Measurements from ENCODE around the gene TBP. TPM values are rescaled to one million over a fixed set of nuclear protein-coding genes. Genes with fewer than 3 reads are reported as not detected.
"Not testable (repeated sequence)": the region's sequence is repeated elsewhere in the genome, so short reads cannot be mapped to it uniquely, and the experiment has no call there.

TBP gene
- total RNA-seq: 10 to 100 TPM; 13.7 to 20.8 (median 17.7) TPM

DNA sequence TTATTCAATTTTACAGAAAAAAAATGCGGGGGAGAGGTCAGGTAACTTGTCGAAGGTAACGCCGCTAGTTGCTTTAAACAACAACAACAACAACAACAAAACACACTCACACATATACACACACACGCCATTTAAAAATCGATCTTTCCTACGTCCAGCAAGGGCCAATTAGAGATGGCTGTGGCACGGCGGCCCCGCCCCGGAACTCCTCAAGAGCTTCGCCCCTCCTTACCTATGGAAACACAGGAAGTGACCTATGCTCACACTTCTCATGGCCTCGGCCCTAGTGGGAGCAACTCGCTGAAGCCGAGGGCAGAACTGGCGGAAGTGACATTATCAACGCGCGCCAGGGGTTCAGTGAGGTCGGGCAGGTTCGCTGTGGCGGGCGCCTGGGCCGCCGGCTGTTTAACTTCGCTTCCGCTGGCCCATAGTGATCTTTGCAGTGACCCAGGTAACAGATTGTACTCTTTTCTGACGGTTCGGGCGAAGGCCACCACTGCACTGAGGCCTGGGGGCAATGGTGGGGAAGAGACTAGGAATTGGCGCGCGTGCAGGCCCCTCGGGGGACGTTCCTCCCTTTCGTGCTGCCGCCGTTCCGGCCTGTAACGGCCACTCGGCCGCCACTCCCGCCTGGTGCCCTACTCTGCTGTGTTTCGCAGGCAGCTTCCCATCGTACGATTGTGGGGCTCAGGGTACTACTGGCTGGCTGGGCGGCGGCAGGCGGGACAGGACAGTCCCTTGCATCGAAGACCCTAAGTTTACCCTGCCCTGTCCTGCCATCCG is at the start of gene TBP:
Gene TBP (plus strand): TSS at position 357 of the 783 bp plus-strand sequence. CDS start 2,661 bp downstream, outside the sequence.
- Histone ChIP-seq H3K4me1 (replicated peaks in 1 of 2) (peaks cover 9 to 17% of the 10 kb centered on the region in 2 donors), H3K27ac (peak within 1 kb of the TSS; percentile 95 to 99), H3K4me3 (peak within 1 kb of the TSS; percentile 65 to 97 (median 85))
- peak; percentile 83 to 98 (median 95) for ATAC-seq (replicated peaks in 6 of 8)
- WGBS, 10 experiments: 0 to 5% (median 0%) methylated on average over 3 to 22 of the region's 51 CpGs
- in situ Hi-C loops (cut with MboI; ENCODE audit: low pct_unique_long_range_greater_than_20kb in 2 of 9, low sequenced_read_pairs in 9 of 9, unreplicated experiment in 9 of 9): no loop called here

DNA sequence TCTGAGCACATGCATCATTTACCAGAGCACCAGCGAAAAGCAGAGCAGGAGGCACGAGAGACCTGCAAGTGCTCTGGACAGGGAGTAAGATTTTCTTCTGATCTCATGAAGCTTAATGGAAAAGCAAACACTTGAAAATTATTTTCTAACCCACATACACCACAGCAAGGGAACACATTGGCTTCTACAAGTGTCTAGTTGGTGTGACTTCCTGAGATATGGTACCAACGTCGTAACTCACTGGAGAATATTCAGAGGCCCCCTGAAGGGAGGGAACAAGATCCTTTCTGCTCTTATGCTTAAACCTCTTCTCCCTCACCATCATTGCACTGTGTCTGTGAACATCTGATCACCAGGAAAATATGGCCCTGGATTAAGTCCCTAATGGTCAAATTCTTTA is 49.7 kb upstream of the TBP start:
- Histone ChIP-seq H3K4me3 (no peak overlapping the region), H3K4me1 (replicated peaks in 1 of 2) (no peaks in the 10 kb centered on the region), H3K27ac (no peak overlapping the region)
- WGBS, 10 experiments: 30 to 93% (median 66%) methylated on average over 2 to 4 of the region's 4 CpGs; no CpG with 5 or more reads in 2 of the 10 experiments
- in situ Hi-C loops (cut with MboI; ENCODE audit: low pct_unique_long_range_greater_than_20kb in 2 of 9, low sequenced_read_pairs in 9 of 9, unreplicated experiment in 9 of 9): no loop called here
- no peak for ATAC-seq (replicated peaks in 6 of 8)

DNA sequence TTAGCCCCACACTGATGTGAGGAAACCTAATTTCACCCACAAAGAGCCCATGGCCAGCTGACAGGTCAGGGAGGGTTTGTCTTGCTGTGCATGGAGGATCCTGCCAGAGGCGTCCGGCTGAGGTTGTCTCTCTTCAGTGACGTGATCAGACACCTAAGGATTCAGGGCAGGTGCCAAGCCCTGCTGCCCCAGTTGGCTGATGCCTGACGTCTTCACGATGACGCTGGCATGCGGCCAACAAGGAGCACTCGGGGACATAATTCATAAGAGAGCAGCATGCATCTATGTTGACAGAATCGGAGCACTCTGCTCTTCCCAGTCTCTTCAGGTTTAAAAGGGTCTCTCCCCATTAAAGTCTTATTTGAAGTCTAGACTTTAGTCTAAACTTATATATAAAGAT is 48.9 kb upstream of the TBP start:
- ATAC-seq (replicated peaks in 6 of 8): no peak
- H3K4me1 ChIP-seq (replicated peaks in 1 of 2): no peaks in the 10 kb centered on the region
- no peak overlapping the region for H3K27ac ChIP-seq
- in situ Hi-C loops (cut with MboI; ENCODE audit: low pct_unique_long_range_greater_than_20kb in 2 of 9, low sequenced_read_pairs in 9 of 9, unreplicated experiment in 9 of 9): no loop called here
- H3K4me3 ChIP-seq: no peak overlapping the region
- WGBS, 10 experiments: 0 to 74% (median 31%) methylated on average over 1 to 9 of the region's 9 CpGs; no CpG with 5 or more reads in 4 of the 10 experiments

DNA sequence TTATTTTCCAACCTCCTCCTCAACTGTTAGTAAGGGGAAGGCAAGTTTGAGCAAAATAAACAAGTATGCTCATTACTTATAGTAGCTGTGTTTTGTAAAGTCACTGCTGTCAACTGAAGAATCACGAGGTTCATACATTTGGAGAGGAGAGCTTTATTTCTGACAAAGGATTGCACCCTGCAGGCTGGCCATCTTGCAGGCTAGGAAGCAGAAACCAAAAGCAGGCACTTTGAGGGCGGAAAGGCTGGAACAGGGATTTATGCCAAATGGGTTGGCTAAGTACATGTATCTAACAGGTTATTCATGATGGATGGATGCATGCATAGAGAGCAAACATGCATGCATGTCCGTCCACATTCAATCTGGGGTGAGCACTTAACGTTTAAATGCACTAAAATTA is 47.7 kb upstream of the TBP start:
- in situ Hi-C loops (cut with MboI; ENCODE audit: low pct_unique_long_range_greater_than_20kb in 2 of 9, low sequenced_read_pairs in 9 of 9, unreplicated experiment in 9 of 9): no loop called here
- Histone ChIP-seq H3K4me3 (no peak overlapping the region), H3K27ac (no peak overlapping the region), H3K4me1 (replicated peaks in 1 of 2) (peaks cover 0 to 4% of the 10 kb centered on the region in 2 donors)
- no peak for ATAC-seq (replicated peaks in 6 of 8)
- 33 to 90% (median 75%) methylated on average over 2 to 4 of the region's 4 CpGs; no CpG with 5 or more reads in 2 of the 10 experiments for WGBS, 10 experiments

DNA sequence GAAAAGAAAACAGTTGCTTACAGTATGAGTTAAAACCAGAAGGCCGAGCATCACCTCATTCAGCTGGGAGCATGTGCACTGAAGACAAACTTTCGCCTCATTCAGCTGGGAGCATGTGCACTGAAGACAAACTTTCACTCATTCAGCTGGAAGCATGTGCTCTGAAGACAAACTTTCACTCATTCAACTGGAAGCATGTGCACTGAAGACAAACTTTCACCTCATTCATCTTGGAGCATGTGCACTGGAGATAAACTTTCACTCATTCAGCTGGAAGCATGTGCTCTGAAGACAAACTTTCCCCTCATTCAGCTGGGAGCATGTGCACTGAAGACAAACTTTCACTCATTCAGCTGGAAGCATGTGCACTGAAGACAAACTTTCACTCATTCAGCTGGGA is 46.4 kb upstream of the TBP start:
- H3K4me3 ChIP-seq; ATAC-seq (replicated peaks in 6 of 8); H3K27ac ChIP-seq; in situ Hi-C loops (cut with MboI; ENCODE audit: low pct_unique_long_range_greater_than_20kb in 2 of 9, low sequenced_read_pairs in 9 of 9, unreplicated experiment in 9 of 9); H3K4me1 ChIP-seq (replicated peaks in 1 of 2): not testable (repeated sequence)
- 90 to 100% (median 100%) methylated on average over 1 to 2 of the region's 2 CpGs; no CpG with 5 or more reads in 4 of the 10 experiments for WGBS, 10 experiments

DNA sequence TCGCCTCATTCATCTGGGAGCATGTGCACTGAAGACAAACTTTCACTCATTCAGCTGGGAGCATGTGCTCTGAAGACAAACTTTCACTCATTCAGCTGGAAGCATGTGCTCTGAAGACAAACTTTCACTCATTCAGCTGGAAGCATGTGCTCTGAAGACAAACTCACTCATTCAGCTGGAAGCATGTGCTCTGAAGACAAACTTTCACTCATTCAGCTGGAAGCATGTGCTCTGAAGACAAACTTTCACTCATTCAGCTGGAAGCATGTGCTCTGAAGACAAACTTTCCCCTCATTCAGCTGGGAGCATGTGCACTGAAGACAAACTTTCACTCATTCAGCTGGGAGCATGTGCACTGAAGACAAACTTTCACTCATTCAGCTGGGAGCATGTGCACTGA is 45.9 kb upstream of the TBP start:
- no CpG with 5 or more reads among the region's 1 CpG for WGBS, 10 experiments
- in situ Hi-C loops (cut with MboI; ENCODE audit: low pct_unique_long_range_greater_than_20kb in 2 of 9, low sequenced_read_pairs in 9 of 9, unreplicated experiment in 9 of 9); H3K4me1 ChIP-seq (replicated peaks in 1 of 2); ATAC-seq (replicated peaks in 6 of 8); H3K27ac ChIP-seq; H3K4me3 ChIP-seq: not testable (repeated sequence)

DNA sequence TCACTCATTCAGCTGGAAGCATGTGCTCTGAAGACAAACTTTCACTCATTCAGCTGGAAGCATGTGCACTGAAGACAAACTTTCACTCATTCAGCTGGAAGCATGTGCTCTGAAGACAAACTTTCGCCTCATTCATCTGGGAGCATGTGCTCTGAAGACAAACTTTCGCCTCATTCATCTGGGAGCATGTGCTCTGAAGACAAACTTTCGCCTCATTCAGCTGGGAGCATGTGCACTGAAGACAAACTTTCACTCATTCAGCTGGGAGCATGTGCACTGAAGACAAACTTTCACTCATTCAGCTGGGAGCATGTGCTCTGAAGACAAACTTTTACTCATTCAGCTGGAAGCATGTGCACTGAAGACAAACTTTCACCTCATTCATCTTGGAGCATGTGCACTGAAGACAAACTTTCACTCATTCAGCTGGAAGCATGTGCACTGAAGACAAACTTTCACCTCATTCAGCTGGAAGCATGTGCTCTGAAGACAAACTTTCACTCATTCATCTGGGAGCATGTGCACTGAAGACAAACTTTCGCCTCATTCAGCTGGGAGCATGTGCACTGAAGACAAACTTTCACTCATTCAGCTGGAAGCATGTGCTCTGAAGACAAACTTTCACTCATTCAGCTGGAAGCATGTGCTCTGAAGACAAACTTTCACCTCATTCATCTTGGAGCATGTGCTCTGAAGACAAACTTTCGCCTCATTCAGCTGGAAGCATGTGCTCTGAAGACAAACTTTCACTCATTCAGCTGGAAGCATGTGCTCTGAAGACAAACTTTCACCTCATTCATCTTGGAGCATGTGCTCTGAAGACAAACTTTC is 45.1 kb upstream of the TBP start:
- H3K27ac ChIP-seq; in situ Hi-C loops (cut with MboI; ENCODE audit: low pct_unique_long_range_greater_than_20kb in 2 of 9, low sequenced_read_pairs in 9 of 9, unreplicated experiment in 9 of 9); H3K4me3 ChIP-seq; ATAC-seq (replicated peaks in 6 of 8); H3K4me1 ChIP-seq (replicated peaks in 1 of 2): not testable (repeated sequence)
- 73 to 100% (median 77%) methylated on average over 1 to 3 of the region's 5 CpGs; no CpG with 5 or more reads in 5 of the 10 experiments for WGBS, 10 experiments

DNA sequence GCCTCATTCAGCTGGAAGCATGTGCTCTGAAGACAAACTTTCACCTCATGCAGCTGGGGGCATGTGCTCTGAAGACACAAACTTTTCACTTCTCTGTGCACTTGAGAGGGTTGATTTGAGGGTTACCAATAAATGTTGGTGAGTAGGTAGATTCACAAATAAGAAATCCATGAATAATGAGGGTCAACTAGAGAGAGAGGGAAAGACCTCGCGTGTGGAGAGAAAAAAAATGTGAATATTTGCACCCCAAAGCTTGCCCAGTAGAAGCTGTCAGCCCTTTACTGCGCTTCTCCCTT is 44.5 kb upstream of the TBP start:
- H3K4me1 ChIP-seq (replicated peaks in 1 of 2): peaks cover 0 to 4% of the 10 kb centered on the region in 2 donors
- in situ Hi-C loops (cut with MboI; ENCODE audit: low pct_unique_long_range_greater_than_20kb in 2 of 9, low sequenced_read_pairs in 9 of 9, unreplicated experiment in 9 of 9): no loop called here
- no peak overlapping the region for H3K4me3 ChIP-seq
- ATAC-seq (replicated peaks in 6 of 8): no peak
- H3K27ac ChIP-seq: no peak overlapping the region
- WGBS, 10 experiments: 72 to 100% (median 100%) methylated on average over 1 to 3 of the region's 3 CpGs; no CpG with 5 or more reads in 4 of the 10 experiments

DNA sequence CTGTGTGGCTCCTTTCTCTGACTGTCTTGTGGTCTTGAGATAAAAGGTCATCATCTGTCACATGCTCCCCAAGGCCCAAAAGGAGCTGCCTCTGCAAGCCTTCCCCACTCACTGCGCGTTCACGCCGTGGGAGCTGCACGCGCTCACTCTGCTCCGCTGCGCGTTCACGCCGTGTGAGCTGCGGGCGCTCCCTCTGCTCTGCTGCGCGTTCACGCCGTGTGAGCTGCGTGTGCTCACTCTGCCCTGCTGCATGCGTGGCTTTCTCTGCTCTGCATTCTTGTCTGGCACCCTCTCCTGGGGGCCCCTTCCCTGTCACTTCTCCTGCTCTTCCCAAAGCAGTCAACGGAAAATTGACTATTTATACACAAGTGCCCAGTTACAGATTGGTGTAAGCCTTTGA is 43.5 kb upstream of the TBP start:
- H3K4me1 ChIP-seq (replicated peaks in 1 of 2): peaks cover 0 to 4% of the 10 kb centered on the region in 2 donors
- in situ Hi-C loops (cut with MboI; ENCODE audit: low pct_unique_long_range_greater_than_20kb in 2 of 9, low sequenced_read_pairs in 9 of 9, unreplicated experiment in 9 of 9): no loop called here
- 78 to 96% (median 94%) methylated on average over 3 to 18 of the region's 20 CpGs; no CpG with 5 or more reads in 5 of the 10 experiments for WGBS, 10 experiments
- no peak overlapping the region for H3K4me3 ChIP-seq
- peak in 2 of 8 experiments; percentile 38 to 39 for ATAC-seq (replicated peaks in 6 of 8)
- H3K27ac ChIP-seq: no peak overlapping the region

DNA sequence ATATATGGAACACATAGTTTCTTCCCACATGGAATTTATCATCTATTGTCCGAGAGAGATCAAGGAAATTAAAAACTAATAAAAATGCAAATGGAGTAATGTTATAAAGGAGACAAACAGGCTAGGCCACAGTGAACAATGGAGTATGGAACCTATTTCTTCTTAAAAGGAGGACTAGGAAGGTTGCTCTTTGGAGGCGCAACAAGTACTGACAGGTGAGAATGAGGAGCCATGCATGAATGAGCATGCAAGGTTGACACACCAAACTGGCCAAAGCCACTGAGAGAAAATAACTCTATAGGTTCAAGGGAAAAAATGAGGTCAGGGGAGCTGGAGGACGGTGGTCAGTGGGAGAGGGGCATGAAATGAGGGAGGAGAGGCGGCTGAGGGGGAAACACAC is 41.9 kb upstream of the TBP start:
- no peak overlapping the region for H3K4me3 ChIP-seq
- no peak for ATAC-seq (replicated peaks in 6 of 8)
- WGBS, 10 experiments: 45 to 100% (median 82%) methylated on average over 1 to 4 of the region's 4 CpGs; no CpG with 5 or more reads in 2 of the 10 experiments
- in situ Hi-C loops (cut with MboI; ENCODE audit: low pct_unique_long_range_greater_than_20kb in 2 of 9, low sequenced_read_pairs in 9 of 9, unreplicated experiment in 9 of 9): no loop called here
- no peak overlapping the region for H3K27ac ChIP-seq
- peaks cover 0 to 4% of the 10 kb centered on the region in 2 donors for H3K4me1 ChIP-seq (replicated peaks in 1 of 2)

DNA sequence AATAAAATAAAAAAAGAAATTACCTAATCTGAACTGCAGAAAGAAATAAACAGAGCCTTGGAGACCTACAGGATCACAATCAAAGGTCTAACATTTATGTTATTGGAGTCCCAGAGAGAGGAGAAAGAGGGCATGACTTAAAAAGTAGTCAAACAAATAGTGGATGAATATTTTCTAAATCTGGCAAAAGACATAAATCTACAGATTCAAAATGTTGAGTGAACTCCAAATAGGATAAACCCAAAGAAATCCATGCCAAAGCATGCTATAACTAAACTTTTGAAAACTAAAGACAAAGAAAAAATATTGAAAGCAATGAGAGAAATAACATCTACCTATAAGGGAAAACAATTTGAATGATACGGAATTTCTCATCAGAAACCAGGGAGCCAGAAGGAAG is 39.3 kb upstream of the TBP start:
- WGBS, 10 experiments: 85 to 100% (median 100%) methylated on average over 1 of the region's 1 CpG; no CpG with 5 or more reads in 1 of the 10 experiments

DNA sequence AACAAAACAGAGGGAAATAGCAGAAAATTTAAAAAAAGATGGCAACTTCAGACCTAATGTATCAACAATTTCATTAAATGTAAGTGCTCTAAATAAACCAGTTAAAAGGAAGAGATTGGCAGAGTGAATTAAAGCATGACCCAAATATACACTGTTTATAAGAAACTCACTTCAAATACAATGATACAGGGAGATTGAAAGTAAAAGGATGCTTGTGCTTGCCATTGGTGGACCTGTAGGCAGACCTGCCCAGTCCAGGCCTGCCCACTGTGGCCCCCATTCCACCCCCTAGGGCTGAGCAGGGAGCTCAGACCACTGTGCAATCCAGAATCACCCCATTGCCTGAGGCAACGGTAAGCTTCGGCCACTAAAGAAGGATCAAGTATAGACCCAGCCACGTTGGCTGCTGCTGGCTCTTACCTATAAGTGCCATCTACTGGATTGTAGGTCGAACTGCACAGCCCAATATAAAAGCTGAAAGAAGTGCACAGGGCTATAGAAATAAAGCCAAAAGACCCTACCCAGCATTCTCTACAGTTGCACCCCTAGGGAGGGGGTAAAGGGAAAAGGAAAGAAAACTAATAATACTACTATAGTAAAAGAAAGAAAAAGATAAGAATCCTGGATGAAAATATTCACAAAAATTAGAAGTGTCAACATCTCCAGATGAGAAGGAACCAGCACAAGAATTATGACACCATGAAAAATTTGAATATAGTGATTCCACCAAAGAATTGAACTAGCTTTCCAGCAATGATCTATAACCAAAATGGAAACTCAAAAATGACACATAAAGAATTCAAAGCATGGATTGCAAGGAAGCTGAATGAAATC is 37.2 kb upstream of the TBP start:
- in situ Hi-C loops (cut with MboI; ENCODE audit: low pct_unique_long_range_greater_than_20kb in 2 of 9, low sequenced_read_pairs in 9 of 9, unreplicated experiment in 9 of 9): no loop called here

More for the DNA sequence above, 39.3 kb upstream of the TBP start:
- H3K4me3 ChIP-seq: no peak overlapping the region
- no peak for ATAC-seq (replicated peaks in 6 of 8)
- peaks cover 0 to 4% of the 10 kb centered on the region in 2 donors for H3K4me1 ChIP-seq (replicated peaks in 1 of 2)
- no peak overlapping the region for H3K27ac ChIP-seq
- in situ Hi-C loops (cut with MboI; ENCODE audit: low pct_unique_long_range_greater_than_20kb in 2 of 9, low sequenced_read_pairs in 9 of 9, unreplicated experiment in 9 of 9): no loop called here

More for the DNA sequence above, 37.2 kb upstream of the TBP start:
- H3K4me3 ChIP-seq: no peak overlapping the region
- peak; percentile 77 to 97 (median 93) for ATAC-seq (replicated peaks in 6 of 8)
- H3K27ac ChIP-seq: no peak overlapping the region
- 0 to 14% (median 1%) methylated on average over 1 to 4 of the region's 4 CpGs; no CpG with 5 or more reads in 2 of the 10 experiments for WGBS, 10 experiments
- no peaks in the 10 kb centered on the region for H3K4me1 ChIP-seq (replicated peaks in 1 of 2)
